ENCODE results near the gene ATP6V0C. TPM values are rescaled to one million over a fixed set of nuclear protein-coding genes. Genes with fewer than 3 reads are reported as not detected.
A peak's percentile ranks its signal among the peaks of the same experiment; 100 is the strongest.
"Not testable (repeated sequence)": the region's sequence is repeated elsewhere in the genome, so short reads cannot be mapped to it uniquely, and the experiment has no call there.

ATP6V0C gene
- total and polyA plus RNA-seq, 2 of the 13 experiments (the other 11 are each of a cell fraction or from before 2014, with no cell fraction given), result 10.4 to 20.1 TPM

DNA sequence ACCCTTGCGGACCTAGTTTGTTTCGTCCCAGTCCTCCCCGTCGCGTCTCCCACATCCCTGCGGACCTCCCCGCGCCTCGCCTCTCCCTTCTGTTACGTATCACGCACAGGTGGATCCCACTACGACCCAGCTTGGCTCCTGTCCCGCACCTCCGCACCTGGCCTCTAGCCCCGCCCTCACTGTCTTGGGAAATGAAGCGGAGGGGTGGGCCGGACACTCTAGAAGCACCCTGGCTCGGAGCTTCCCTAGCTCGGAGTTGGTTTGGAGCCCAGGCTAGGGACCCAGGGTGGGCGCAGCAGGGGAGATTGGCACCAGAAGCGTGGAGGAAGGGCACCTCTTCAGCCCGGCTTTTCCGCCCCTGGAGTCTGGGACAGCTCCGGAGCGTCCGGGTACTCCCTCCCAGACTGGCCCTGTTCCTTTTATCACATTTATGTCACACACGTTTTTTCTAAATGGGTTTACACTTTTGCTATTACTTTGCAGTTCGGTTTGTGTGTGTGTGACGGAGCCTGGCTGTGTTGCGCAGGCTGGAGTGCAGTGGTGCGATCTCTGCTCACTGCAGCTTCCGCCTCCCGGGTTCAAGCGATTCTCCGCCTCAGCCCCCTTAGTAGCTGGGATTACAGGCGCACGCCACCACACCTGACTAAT is 18.9 kb downstream of the ATP6V0C start (continued):
- TF ChIP-seq SALL2 (CRISPR knock-in tag; IDR thresholded peaks at IDR 0.05) (0 out of 2 replicates have a peak, but pooled peaks have one; percentile 29), ZBTB43 (CRISPR knock-in tag; conservative IDR thresholded peaks at IDR 0.05) (0 out of 2 replicates have a peak, but pooled peaks have one; percentile 19), KDM5B (CRISPR knock-in tag; IDR thresholded peaks at IDR 0.05; ENCODE audit: borderline replicate concordance) (no peak)
- TF ChIP-seq, protein P1, sequence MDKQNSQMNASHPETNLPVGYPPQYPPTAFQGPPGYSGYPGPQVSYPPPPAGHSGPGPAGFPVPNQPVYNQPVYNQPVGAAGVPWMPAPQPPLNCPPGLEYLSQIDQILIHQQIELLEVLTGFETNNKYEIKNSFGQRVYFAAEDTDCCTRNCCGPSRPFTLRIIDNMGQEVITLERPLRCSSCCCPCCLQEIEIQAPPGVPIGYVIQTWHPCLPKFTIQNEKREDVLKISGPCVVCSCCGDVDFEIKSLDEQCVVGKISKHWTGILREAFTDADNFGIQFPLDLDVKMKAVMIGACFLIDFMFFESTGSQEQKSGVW (CRISPR knock-in tag; IDR thresholded peaks at IDR 0.05; ENCODE audit: borderline replicate concordance), result no peak
- TF ChIP-seq, protein P2, sequence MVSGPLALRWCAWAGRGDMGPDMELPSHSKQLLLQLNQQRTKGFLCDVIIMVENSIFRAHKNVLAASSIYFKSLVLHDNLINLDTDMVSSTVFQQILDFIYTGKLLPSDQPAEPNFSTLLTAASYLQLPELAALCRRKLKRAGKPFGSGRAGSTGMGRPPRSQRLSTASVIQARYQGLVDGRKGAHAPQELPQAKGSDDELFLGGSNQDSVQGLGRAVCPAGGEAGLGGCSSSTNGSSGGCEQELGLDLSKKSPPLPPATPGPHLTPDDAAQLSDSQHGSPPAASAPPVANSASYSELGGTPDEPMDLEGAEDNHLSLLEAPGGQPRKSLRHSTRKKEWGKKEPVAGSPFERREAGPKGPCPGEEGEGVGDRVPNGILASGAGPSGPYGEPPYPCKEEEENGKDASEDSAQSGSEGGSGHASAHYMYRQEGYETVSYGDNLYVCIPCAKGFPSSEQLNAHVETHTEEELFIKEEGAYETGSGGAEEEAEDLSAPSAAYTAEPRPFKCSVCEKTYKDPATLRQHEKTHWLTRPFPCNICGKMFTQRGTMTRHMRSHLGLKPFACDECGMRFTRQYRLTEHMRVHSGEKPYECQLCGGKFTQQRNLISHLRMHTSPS (CRISPR knock-in tag; IDR thresholded peaks at IDR 0.05; ENCODE audit: low read depth), result peak; percentile 19; the same call in 1 of the 2 replicates

DNA sequence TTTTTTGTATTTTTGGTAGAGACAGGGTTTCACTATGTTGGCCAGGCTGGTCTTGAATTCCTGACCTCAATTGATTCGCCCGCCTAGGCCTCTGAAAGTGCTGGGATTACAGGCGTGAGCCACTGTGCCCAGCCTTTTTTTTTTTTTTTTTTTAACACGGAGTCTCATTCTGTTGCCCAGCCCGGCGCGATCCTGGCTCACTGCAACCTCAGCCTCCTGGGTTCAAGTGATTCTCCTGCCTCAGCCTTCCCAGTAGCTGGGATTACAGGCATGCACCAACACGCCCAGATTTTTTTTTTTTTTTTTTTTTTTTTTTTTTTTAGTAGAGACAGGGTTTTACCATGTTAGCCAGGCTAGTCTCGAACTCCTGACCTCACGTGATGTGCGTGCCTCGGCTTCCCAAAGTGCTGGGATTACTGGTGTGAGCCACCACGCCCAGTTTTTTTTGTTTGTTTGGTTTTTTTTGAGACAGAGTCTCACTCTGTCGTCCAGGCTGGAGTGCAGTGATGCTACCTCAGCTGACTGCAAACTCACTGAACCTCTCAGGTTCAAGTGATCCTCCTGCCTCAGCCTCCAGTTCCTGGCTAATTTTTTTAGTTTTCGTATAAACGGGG is 19.5 kb downstream of the ATP6V0C start:
- Histone ChIP-seq H3K4me1 (ENCODE audit: insufficient read depth, low read length) (peaks cover 52% of the 10 kb centered on the region), H3K4me2 (ENCODE audit: low read depth, low read length) (peak overlapping the region; percentile 92), H3K9ac (ENCODE audit: insufficient read depth, low read depth, low read length) (peak overlapping the region; percentile 67), H3K36me3 (replicated peaks in 1 of 2; ENCODE audit: control insufficient read depth in 1 of 2, insufficient read depth in 2 of 2, low read length in 2 of 2) (peaks cover 5 to 16% of the 10 kb centered on the region in 2 experiments), H3K4me3 (replicated peaks in 1 of 3; ENCODE audit: insufficient read depth in 1 of 3, low read depth in 2 of 3, low read length in 3 of 3) (peak overlapping the region; percentile 47 to 77 (median 69); a peak in 5 of 6 replicates), H3K27ac (ENCODE audit: extremely low read length, insufficient read depth, low read length) (peak overlapping the region; percentile 75)
- intact Hi-C loops (cut with micrococcal nuclease; ENCODE audit: unreplicated experiment); H4K20me1 ChIP-seq (ENCODE audit: insufficient read depth, low read length); H3K9me3 ChIP-seq (ENCODE audit: low read length); H2AFZ ChIP-seq (ENCODE audit: low read length); FAIRE-seq; ATAC-seq; DNase-seq (ENCODE audit: low spot score); CTCF ChIA-PET (ENCODE audit: low intra/inter-chr PET ratio, low total read pairs); in situ Hi-C loops (cut with HindIII; ENCODE audit: extremely low pct_ligation_motif_present, low pct_unique_long_range_greater_than_20kb); H3K79me2 ChIP-seq (ENCODE audit: insufficient read depth, low read length); BruUV-seq (replicated peaks); H3K27me3 ChIP-seq (ENCODE audit: control insufficient read depth in 1 of 2, insufficient read depth in 2 of 2, low read length in 2 of 2): not testable (repeated sequence)
- TF ChIP-seq PHF20 (CRISPR knock-in tag; IDR thresholded peaks at IDR 0.05) (0 out of 2 replicates have a peak, but pooled peaks have one; percentile 10), BHLHE40 (IDR thresholded peaks at IDR 0.05; ENCODE audit: low read length) (0 out of 2 replicates have a peak, but pooled peaks have one; percentile 6), ZNF362 (CRISPR knock-in tag; IDR thresholded peaks at IDR 0.05; ENCODE audit: borderline replicate concordance) (peak; percentile 74), ZNF770 (CRISPR knock-in tag; IDR thresholded peaks at IDR 0.05) (peak; percentile 62)
- WGBS (ENCODE audit: low lambda C conversion rate), result 21% methylated on average over 16 of the region's 16 CpGs
- POLR2A ChIA-PET, result interaction anchor here (1.3 to 2.2 kb wide), 4 partner anchors 9 to 56 kb away, joined by 8 to 14 read pairs (median 12); partner anchors contain the start of genes AMDHD2 and ATP6V0C
